Measurements from ENCODE around the gene DDAH2. TPM values are rescaled to one million over a fixed set of nuclear protein-coding genes. Genes with fewer than 3 reads are reported as not detected.

Gene DDAH2
- total RNA-seq, 1 donor from 2014 or later, result 142 TPM

DNA sequence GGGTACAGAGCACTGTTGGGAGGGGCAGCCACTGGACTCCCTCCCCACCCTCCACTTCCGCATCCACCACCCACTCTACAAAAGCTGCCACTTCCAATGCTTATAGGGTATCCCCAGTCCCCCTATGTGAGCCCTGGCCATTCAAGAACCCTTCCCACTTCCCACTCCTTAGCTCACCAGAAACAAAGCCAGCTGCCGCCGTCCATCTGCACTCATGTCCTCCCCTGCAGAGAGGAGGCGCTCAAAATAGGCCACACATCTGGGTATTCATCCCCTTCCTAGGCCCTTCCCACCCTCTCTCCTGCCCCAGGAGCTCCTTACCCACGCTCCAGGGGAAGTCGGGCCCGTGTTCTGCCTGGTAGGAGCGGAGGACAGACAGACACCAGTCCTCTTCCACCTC lies 41.8 kb downstream of the DDAH2 start:
- no peaks in the 10 kb centered on the region for H3K27me3 Mint-ChIP-seq (ENCODE audit: low read depth)

DNA sequence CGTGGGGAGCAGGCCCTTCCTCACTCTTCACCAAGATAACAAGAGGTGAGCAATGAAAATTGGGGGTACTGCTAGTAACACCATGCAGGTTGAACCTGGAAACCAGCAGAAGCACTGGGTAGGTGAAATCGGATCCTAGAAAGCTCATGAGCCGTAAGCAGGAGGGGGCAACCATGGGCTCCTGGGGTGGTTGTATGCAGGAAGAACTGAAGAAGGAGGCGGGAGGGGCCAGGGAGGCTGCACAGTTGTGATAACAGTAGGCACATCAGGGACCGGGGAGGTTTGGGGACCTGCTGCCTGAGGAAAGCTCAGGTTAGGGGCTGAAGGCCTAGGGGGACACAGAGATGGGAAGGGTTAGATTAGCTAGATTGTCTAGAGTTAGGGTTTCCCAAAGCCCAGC lies 42.6 kb downstream of the DDAH2 start:
- H3K9me3 Mint-ChIP-seq, result no peaks in the 10 kb centered on the region
- no peak overlapping the region for H3K27ac Mint-ChIP-seq
- H3K36me3 Mint-ChIP-seq, result peaks cover 26% of the 10 kb centered on the region
- no peak for DNase-seq (ENCODE audit: low spot score in 2 of 2, unreplicated experiment in 2 of 2)
- H3K4me3 Mint-ChIP-seq, result no peak overlapping the region
- TF ChIP-seq, protein P1, sequence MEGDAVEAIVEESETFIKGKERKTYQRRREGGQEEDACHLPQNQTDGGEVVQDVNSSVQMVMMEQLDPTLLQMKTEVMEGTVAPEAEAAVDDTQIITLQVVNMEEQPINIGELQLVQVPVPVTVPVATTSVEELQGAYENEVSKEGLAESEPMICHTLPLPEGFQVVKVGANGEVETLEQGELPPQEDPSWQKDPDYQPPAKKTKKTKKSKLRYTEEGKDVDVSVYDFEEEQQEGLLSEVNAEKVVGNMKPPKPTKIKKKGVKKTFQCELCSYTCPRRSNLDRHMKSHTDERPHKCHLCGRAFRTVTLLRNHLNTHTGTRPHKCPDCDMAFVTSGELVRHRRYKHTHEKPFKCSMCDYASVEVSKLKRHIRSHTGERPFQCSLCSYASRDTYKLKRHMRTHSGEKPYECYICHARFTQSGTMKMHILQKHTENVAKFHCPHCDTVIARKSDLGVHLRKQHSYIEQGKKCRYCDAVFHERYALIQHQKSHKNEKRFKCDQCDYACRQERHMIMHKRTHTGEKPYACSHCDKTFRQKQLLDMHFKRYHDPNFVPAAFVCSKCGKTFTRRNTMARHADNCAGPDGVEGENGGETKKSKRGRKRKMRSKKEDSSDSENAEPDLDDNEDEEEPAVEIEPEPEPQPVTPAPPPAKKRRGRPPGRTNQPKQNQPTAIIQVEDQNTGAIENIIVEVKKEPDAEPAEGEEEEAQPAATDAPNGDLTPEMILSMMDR (IDR thresholded peaks at IDR 0.05; ENCODE audit: unreplicated experiment), result no peak
- H3K4me1 Mint-ChIP-seq, result peaks cover 16% of the 10 kb centered on the region
- H3K27me3 Mint-ChIP-seq (ENCODE audit: low read depth), result no peaks in the 10 kb centered on the region

More for the DNA sequence above, 41.8 kb downstream of the DDAH2 start:
- Mint-ChIP-seq H3K27ac (no peak overlapping the region), H3K9me3 (no peaks in the 10 kb centered on the region), H3K36me3 (peaks cover 28% of the 10 kb centered on the region), H3K4me3 (no peak overlapping the region), H3K4me1 (peaks cover 13% of the 10 kb centered on the region)
- DNase-seq (ENCODE audit: low spot score in 2 of 2, unreplicated experiment in 2 of 2), result no peak
- TF ChIP-seq, protein P1 (IDR thresholded peaks at IDR 0.05; ENCODE audit: unreplicated experiment), result no peak

DNA sequence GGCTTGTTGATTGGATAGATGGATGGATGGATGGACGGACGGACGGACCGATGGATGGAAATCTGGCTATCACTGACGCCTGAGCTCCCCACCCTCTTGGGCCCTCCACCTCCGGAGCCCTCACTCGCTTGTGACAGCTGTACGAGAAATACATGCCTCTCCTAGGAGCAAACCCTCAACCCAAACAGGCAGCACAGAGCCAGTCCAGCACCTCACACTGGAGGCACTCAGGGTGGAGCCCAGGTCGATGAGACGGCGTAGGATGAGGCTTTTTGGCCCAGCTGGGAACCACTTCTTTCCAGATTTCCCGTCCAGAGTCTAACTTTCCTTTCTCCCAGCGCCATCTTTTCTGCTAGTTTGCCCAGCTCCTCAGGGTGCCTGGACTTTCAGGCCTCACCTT lies 45.5 kb downstream of the DDAH2 start:
- no peak for DNase-seq (ENCODE audit: low spot score in 2 of 2, unreplicated experiment in 2 of 2)
- Mint-ChIP-seq H3K4me3 (peak overlapping the region; percentile 80), H3K36me3 (peaks cover 19% of the 10 kb centered on the region), H3K27me3 (ENCODE audit: low read depth) (no peaks in the 10 kb centered on the region), H3K9me3 (no peaks in the 10 kb centered on the region), H3K4me1 (peaks cover 22% of the 10 kb centered on the region), H3K27ac (peak overlapping the region; percentile 68)
- TF ChIP-seq, protein P1 (IDR thresholded peaks at IDR 0.05; ENCODE audit: unreplicated experiment), result no peak

DNA sequence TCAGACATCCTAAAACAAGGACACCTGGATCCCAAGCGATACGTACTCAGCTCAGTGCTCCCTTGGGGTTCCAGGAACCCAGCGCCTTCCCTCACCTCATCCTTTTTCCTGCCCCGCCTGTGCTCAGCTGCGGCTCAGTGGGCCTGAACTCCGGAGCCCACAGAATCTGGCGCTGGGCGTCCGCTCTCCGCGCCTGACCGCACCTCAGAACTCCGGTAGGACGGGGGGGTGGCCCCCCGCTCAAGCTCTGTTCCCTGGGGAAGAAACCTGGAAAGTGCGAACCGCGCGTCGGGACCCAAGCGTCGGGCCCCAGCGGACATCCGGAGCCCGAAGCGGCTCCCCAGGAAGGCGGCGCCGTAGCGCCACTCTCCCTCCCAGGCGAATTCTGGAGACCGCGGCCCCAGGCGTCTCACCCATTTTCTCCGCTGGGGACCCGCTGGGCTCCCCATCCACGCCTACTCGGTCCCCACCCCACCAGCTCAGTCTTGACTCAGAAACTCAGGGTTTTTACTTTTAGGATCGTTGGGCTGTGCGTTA lies 47.9 kb downstream of the DDAH2 start:
- Mint-ChIP-seq H3K4me3 (peak overlapping the region; percentile 80), H3K36me3 (peaks cover 6% of the 10 kb centered on the region), H3K27me3 (ENCODE audit: low read depth) (no peaks in the 10 kb centered on the region), H3K4me1 (peaks cover 22% of the 10 kb centered on the region), H3K27ac (peak overlapping the region; percentile 75), H3K9me3 (no peaks in the 10 kb centered on the region)
- TF ChIP-seq, protein P1 (IDR thresholded peaks at IDR 0.05; ENCODE audit: unreplicated experiment), result no peak
- peak in 1 of 2 experiments; percentile 54 for DNase-seq (ENCODE audit: low spot score in 2 of 2, unreplicated experiment in 2 of 2)

DNA sequence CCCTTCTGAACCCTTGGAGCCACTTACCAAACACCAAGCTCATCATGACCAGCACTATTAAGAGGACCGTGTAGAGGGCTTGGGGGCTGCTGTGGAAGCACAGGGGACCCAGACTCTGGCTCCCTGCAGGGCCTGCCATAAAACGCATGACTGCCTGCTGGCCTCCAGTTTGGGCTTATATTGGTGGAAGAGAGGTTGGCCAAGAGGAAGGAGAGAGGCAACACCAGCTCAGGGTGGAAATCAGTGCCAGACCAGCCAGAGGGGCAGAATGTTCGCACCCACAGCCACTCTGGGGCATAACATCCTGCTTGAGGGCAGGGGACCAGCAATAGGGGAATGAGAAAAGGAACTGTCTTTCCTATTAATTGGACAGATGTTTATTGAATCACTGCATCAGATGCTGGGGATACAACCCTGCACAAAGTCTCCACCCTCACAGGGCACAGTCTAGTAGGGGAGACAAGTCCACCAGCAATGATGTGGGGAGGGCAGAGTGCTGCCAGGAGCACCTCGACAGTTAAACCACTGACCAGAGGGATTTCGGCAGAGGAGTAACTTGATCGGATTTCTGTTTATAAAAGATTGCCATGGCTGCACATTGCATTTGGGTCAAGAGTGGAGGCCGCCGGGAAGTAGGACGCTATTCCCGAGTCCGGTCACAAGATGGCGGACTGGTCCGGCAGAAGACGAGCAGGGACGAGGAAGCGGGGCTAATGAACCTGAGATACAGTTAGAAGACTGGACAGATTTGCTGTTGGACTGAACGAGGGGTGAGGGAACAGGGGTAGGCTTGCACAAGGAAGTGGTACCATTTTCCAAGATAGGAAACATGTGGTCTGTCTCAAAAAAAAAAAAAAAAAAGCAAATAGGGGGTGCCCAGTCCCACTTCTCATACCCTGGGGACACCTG lies 48.6 kb downstream of the DDAH2 start, which contains the start of gene LY6G5C:
TSS of gene LY6G5C (minus strand) at position 842 of the 909 bp plus-strand sequence. CDS start at position 148, 694 bp downstream.
- peak within 1 kb of the TSS; percentile 75 for H3K27ac Mint-ChIP-seq
- peak within 1 kb of the TSS; percentile 80 for H3K4me3 Mint-ChIP-seq
- H3K9me3 Mint-ChIP-seq, result no peaks in the 10 kb centered on the region
- peaks cover under 1% of the 10 kb centered on the region for H3K36me3 Mint-ChIP-seq
- H3K27me3 Mint-ChIP-seq (ENCODE audit: low read depth), result no peaks in the 10 kb centered on the region
- H3K4me1 Mint-ChIP-seq, result peaks cover 22% of the 10 kb centered on the region
- TF ChIP-seq, protein P1 (IDR thresholded peaks at IDR 0.05; ENCODE audit: unreplicated experiment), result no peak
- DNase-seq (ENCODE audit: low spot score in 2 of 2, unreplicated experiment in 2 of 2), result peak; percentile 62 to 75

All from mesothelial cell of epicardium (in vitro differentiated cells).